ENCODE data around the gene SPPL3.

DNA sequence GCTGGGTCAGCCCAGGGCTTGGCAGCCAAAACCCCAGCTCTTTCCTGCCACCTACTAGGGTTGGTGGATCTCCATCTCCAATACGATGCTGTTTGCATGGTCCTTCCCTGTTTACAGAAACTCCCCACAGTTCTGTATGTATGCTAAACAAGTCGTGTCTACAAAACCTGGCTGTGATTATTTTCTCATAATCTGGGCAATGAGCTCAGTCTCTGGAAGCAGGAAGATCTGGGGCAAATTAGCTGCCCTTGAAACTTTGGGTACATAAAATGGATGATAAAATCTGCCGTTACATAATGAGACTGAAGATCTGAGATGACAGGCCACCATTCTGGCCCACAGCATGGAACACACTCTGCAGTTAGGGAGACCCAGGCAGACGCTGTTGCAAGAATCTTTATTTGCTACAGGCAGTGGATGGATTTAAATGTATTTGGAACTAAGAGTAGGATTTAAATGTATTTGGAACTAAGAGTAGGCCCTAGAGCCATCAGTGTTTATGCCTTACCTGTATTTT lies 146.9 kb downstream of the SPPL3 start:
- no peak for TF ChIP-seq POLR2A (IDR thresholded peaks at IDR 0.05)
- TF ChIP-seq, protein P1, sequence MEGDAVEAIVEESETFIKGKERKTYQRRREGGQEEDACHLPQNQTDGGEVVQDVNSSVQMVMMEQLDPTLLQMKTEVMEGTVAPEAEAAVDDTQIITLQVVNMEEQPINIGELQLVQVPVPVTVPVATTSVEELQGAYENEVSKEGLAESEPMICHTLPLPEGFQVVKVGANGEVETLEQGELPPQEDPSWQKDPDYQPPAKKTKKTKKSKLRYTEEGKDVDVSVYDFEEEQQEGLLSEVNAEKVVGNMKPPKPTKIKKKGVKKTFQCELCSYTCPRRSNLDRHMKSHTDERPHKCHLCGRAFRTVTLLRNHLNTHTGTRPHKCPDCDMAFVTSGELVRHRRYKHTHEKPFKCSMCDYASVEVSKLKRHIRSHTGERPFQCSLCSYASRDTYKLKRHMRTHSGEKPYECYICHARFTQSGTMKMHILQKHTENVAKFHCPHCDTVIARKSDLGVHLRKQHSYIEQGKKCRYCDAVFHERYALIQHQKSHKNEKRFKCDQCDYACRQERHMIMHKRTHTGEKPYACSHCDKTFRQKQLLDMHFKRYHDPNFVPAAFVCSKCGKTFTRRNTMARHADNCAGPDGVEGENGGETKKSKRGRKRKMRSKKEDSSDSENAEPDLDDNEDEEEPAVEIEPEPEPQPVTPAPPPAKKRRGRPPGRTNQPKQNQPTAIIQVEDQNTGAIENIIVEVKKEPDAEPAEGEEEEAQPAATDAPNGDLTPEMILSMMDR (IDR thresholded peaks at IDR 0.05), result no peak
